Left lung (tissue), 10 donors: ENCODE measurements around the gene SUPT6H. TPM values are rescaled to one million over a fixed set of nuclear protein-coding genes. Genes with fewer than 3 reads are reported as not detected.
A peak's percentile ranks its signal among the peaks of the same experiment; 100 is the strongest.

Experiments used
- ATAC-seq: fragments of 200-7000 bp; cut with Tn5 transposase; one replicate; pipeline ENCODE4 v1.9.1; 2020; ENCODE audit warnings: moderate library complexity
- DNase-seq, 4 donors: peaks; one replicate each; pipeline ENCODE4 v3.0.0-alpha.2; 2013 to 2020
- H3K27ac ChIP-seq, 2 donors: fragments of 200-600 bp; sonication (generic) in 1 of 2; one replicate each; pipeline versions ENCODE4 v1.5.0 to v1.8.0; 2020 to 2021
- H3K27me3 ChIP-seq, 2 donors: fragments of 200-600 bp; sonication (generic) in 1 of 2; one replicate each; pipeline versions ENCODE4 v1.5.0 to v1.8.0; 2020 to 2021
- H3K36me3 ChIP-seq, 2 donors: fragments of 200-600 bp; sonication (generic) in 1 of 2; one replicate each; pipeline versions ENCODE4 v1.5.0 to v1.8.0; 2020 to 2021
- H3K4me1 ChIP-seq, 2 donors: fragments of 200-600 bp; one replicate each; pipeline ENCODE4 v1.8.0; 2021
- H3K4me3 ChIP-seq, 2 donors: fragments of 200-600 bp; sonication (generic) in 1 of 2; one replicate each; pipeline versions ENCODE4 v1.5.0 to v1.8.0; 2020 to 2021; ENCODE audit warnings: mild to moderate bottlenecking in 1 of 2
- H3K9me3 ChIP-seq, 2 donors: fragments of 200-600 bp; sonication (generic) in 1 of 2; one replicate each; pipeline versions ENCODE4 v1.5.0 to v1.8.0; 2020 to 2021
- intact Hi-C, 2 donors: fragments of 100-400 bp; cut with DNase I; formaldehyde crosslinking; loops; one replicate each; pipeline versions ENCODE4 v1.11.2 to v1.14.2; 2022
- polyA plus RNA-seq, 6 donors: library from polyadenylated mRNA; unstranded; fragments of 120-200 nt; gene quantifications; one replicate each; pipeline ENCODE4 v1.2.1, GENCODE V29; 2013; ENCODE audit not compliant: insufficient read length in 6 of 6
- total RNA-seq, 2 donors: library from RNA; stranded (reverse); fragmentation: NEBNext Ultra II Directional; extraction: Animal tissue kit (Norgen Biotek cat#: 25700); gene quantifications; one replicate each; pipeline ENCODE4 v1.2.1, GENCODE V29; 2021
- TF ChIP-seq, protein P1 (sequence below), 2 donors: fragments of 200-600 bp; sonication (generic) in 1 of 2; IDR thresholded peaks; one replicate each; pipeline versions ENCODE4 v1.5.0 to v1.8.0; 2021; ENCODE audit warnings: antibody characterized with exemption in 2 of 2
- donor health status: DM: no; HTN: yes; CAD: no.
- donor health status: DM: no; HTN: no; CAD: no.

The SUPT6H gene
- total and polyA plus RNA-seq, 8 donors: 55.1 to 76.1 (median 72.9) TPM

DNA sequence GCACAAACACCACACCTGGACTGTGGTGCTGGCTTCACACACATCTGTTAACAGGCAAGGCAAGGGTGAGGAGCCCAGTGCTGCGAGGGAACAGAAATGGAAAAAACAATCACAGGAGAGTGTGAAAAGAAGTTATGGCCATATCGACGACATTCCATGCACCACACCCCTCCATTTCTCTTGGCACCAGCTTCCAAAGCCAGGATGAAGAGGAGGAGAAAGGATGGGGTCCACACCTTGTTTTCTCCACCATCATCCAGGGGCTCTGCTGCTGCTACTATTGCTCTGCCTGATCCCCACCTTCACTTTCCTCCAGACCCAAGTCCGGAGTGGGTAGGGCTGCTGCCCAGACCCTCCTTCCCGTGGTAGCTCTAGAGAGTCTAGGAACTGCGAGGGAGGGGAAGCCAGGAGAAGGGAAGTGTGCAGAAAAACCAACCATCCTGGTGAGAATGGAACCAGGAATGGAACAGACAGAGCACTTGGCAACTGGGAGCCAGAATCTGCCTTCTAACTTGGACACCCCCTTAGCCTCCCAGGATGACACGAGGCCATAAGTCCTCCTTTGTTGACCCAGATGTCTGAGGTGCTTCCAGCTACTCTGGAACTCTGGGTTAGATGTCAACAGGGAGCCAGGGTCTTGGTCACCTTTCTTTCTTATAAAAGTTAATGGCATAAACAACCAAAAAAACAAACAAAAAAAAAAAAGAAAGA is 50.9 kb downstream of the SUPT6H start:
- TF ChIP-seq, protein P1, sequence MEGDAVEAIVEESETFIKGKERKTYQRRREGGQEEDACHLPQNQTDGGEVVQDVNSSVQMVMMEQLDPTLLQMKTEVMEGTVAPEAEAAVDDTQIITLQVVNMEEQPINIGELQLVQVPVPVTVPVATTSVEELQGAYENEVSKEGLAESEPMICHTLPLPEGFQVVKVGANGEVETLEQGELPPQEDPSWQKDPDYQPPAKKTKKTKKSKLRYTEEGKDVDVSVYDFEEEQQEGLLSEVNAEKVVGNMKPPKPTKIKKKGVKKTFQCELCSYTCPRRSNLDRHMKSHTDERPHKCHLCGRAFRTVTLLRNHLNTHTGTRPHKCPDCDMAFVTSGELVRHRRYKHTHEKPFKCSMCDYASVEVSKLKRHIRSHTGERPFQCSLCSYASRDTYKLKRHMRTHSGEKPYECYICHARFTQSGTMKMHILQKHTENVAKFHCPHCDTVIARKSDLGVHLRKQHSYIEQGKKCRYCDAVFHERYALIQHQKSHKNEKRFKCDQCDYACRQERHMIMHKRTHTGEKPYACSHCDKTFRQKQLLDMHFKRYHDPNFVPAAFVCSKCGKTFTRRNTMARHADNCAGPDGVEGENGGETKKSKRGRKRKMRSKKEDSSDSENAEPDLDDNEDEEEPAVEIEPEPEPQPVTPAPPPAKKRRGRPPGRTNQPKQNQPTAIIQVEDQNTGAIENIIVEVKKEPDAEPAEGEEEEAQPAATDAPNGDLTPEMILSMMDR (IDR thresholded peaks at IDR 0.05): no peak
- no peak for ATAC-seq

DNA sequence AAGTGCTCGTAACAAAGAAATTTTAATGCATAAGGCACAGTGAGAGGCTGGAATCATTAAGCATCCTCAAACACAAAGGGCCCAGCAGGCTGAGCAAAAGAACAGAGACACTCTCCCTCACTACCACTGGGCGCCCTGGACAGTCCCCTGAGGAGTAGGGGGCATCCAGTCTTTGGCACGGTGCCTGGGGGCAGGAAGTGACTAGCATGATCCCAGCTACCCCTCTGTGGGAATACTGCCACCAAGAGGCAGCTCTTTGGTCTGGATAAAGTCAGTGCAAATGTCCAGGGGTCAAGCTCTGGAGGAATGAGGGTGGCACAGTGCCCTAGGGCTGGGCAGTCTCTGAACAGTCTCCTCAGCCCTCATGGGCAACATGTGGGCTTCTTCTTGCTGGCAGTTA is 52.3 kb downstream of the SUPT6H start:
- ATAC-seq: no peak
- Histone ChIP-seq H3K27ac (no peak overlapping the region), H3K4me1 (peaks cover 21 to 60% of the 10 kb centered on the region in 2 donors), H3K36me3 (peaks cover 0 to 25% of the 10 kb centered on the region in 2 donors), H3K4me3 (no peak overlapping the region), H3K9me3 (no peaks in the 10 kb centered on the region), H3K27me3 (peaks cover 0 to 19% of the 10 kb centered on the region in 2 donors)
- TF ChIP-seq, protein P1 (IDR thresholded peaks at IDR 0.05): no peak
- DNase-seq: peak in 1 of 4 donors; percentile 44
- intact Hi-C loops: no loop called here

More for the DNA sequence above, 50.9 kb downstream of the SUPT6H start:
- Histone ChIP-seq H3K4me3 (no peak overlapping the region), H3K9me3 (no peaks in the 10 kb centered on the region), H3K36me3 (peaks cover 0 to 25% of the 10 kb centered on the region in 2 donors), H3K27me3 (peaks cover 0 to 16% of the 10 kb centered on the region in 2 donors), H3K27ac (no peak overlapping the region), H3K4me1 (peaks cover 11 to 46% of the 10 kb centered on the region in 2 donors)
- intact Hi-C loops: no loop called here
- peak in 1 of 4 donors; percentile 13 for DNase-seq

DNA sequence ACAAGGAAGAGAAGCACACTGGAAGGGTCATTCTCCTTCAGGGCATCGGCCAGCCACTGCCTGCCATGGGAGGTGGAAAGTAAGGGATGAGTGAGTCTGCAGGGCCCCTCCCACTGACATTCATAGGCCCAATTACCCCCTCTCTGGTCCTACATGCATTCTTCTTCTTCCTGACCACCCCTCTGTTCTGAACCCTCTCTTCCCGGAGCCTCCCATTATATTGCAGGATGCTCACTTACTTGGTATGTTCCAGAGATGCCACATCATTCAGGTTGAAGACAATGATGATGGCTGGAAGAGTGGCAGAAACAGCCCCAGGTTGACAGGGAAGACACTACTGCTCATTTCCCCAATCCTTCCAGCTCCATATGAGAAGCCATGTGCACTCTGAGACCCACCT is 53.2 kb downstream of the SUPT6H start:
- TF ChIP-seq, protein P1 (IDR thresholded peaks at IDR 0.05): no peak
- H3K9me3 ChIP-seq: no peaks in the 10 kb centered on the region
- H3K4me3 ChIP-seq: no peak overlapping the region
- peaks cover 0 to 25% of the 10 kb centered on the region in 2 donors for H3K36me3 ChIP-seq
- H3K4me1 ChIP-seq: peaks cover 21 to 60% of the 10 kb centered on the region in 2 donors
- ATAC-seq (no peak), DNase-seq (no peak)
- intact Hi-C loops: no loop called here
- peaks cover 0 to 19% of the 10 kb centered on the region in 2 donors for H3K27me3 ChIP-seq
- H3K27ac ChIP-seq: no peak overlapping the region

DNA sequence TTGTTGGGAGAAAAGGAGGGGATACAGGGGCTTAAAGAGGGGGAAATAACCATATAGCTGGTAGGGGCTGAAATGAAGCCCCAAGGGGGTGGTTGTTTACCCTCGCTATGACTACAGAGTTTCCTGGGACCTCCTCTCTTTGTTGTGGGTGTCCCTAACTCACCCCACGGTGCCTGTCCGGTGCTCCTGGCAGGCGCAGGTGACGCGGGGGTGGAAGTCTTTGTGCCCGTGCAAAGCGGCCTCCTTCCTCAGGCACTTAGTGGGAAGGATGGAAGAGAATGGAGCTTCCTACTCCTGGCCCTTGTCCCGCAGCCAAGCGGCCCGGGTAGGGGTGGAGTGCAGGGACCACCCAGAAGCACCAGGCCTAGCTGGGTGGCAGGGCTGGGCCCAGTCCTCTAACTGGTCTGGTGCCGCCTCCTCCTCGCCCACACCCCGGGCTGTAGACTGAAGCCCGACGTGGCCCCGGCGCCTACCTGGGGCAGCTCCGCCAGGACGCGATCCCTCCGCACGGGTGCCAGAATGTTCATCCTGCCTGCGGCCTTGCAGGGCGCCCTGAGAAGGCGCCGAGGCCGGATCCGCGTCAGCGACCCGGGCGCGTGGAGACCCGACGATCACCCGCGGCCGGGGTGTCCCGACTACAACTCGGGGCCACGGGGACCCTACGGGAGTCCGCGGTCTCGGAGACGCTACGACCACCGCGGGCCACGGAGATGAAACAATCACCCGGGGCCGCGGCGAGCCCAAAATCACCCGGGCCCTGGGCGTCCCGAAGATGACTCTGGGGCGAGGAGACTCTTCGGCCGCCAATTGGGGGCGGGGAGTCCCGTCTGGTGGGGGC is 55.0 kb downstream of the SUPT6H start:
- peaks cover 0 to 19% of the 10 kb centered on the region in 2 donors for H3K27me3 ChIP-seq
- H3K9me3 ChIP-seq: no peaks in the 10 kb centered on the region
- H3K4me3 ChIP-seq: peak overlapping the region; percentile 65 to 96
- ATAC-seq: peak; percentile 1
- H3K36me3 ChIP-seq: peaks cover 0 to 37% of the 10 kb centered on the region in 2 donors
- H3K27ac ChIP-seq: peak overlapping the region; percentile 79 to 86
- intact Hi-C loops: no loop called here
- peak in 3 of 4 donors; percentile 53 to 84 (median 56) for DNase-seq
- TF ChIP-seq, protein P1 (IDR thresholded peaks at IDR 0.05): no peak
- H3K4me1 ChIP-seq: peaks cover 28 to 65% of the 10 kb centered on the region in 2 donors
